HG03103 (cell line): ENCODE data around the gene PGA3.
"Not testable (repeated sequence)": the region's sequence is repeated elsewhere in the genome, so short reads cannot be mapped to it uniquely, and the experiment has no call there.

ENCODE experiments used
- ATAC-seq: cut with Tn5 transposase; IDR thresholded peaks from one replicate; pipeline ENCODE4 v1.9.1; 2021; ENCODE audit warnings: low read depth; ENCODE audit not compliant: unreplicated experiment

The PGA3 gene

GRCh38 chr11:61202950-61203746, at the start of gene PGA3:
Gene PGA3, plus strand, starts transcription at chr11:61203515. Its CDS starts 50 bp downstream, at chr11:61203565.
- not testable (repeated sequence) for ATAC-seq

GRCh38 chr11:61153593-61154095, 49.7 kb upstream of the PGA3 start:
- no peak for ATAC-seq

GRCh38 chr11:61154528-61154927, 48.8 kb upstream of the PGA3 start:
- ATAC-seq: no peak

GRCh38 chr11:61155312-61155711, 48.0 kb upstream of the PGA3 start:
- no peak for ATAC-seq

- no peak for ATAC-seq
Measured at GRCh38 chr11:61155741-61156140, 47.6 kb upstream of the PGA3 start.

- ATAC-seq: no peak
Measured at GRCh38 chr11:61157743-61158142, 45.6 kb upstream of the PGA3 start.

GRCh38 chr11:61158691-61159381, 44.5 kb upstream of the PGA3 start:
- no peak for ATAC-seq

GRCh38 chr11:61160487-61161189, 42.7 kb upstream of the PGA3 start:
- ATAC-seq: no peak

- ATAC-seq: peak; percentile 63
Measured at GRCh38 chr11:61161190-61162091, 41.9 kb upstream of the PGA3 start, which contains the start of gene VPS37C. Gene VPS37C, minus strand, starts transcription at chr11:61161426. Its CDS starts 22,597 bp downstream, at chr11:61138829.

- no peak for ATAC-seq
Measured at GRCh38 chr11:61162092-61162941, 41.0 kb upstream of the PGA3 start.

- ATAC-seq: no peak
Measured at GRCh38 chr11:61163021-61163420, 40.3 kb upstream of the PGA3 start.

- ATAC-seq: no peak
Measured at GRCh38 chr11:61163714-61164605, 39.4 kb upstream of the PGA3 start.

GRCh38 chr11:61164606-61165424, 38.5 kb upstream of the PGA3 start:
- ATAC-seq: no peak

GRCh38 chr11:61165785-61166184, 37.5 kb upstream of the PGA3 start:
- ATAC-seq: not testable (repeated sequence)

GRCh38 chr11:61166331-61166730, 37.0 kb upstream of the PGA3 start:
- ATAC-seq: not testable (repeated sequence)

- no peak for ATAC-seq
Measured at GRCh38 chr11:61168042-61168688, 35.1 kb upstream of the PGA3 start.

- ATAC-seq: no peak
Measured at GRCh38 chr11:61168800-61169199, 34.5 kb upstream of the PGA3 start.
